ENCODE results near the gene SMPD3. TPM values are rescaled to one million over a fixed set of nuclear protein-coding genes. Genes with fewer than 3 reads are reported as not detected.

SMPD3 gene
- total RNA-seq, 1 donor from 2014 or later: 0.09 TPM

GRCh38 chr16:68384288-68385161, 63.8 kb downstream of the SMPD3 start:
- H3K27ac Mint-ChIP-seq: no peak overlapping the region
- intact Hi-C loops (cut with micrococcal nuclease): no loop called here
- H3K36me3 Mint-ChIP-seq (ENCODE audit: low read depth): no peaks in the 10 kb centered on the region
- peaks cover 13% of the 10 kb centered on the region for H3K4me1 Mint-ChIP-seq
- no peaks in the 10 kb centered on the region for H3K9me3 Mint-ChIP-seq
- H3K27me3 Mint-ChIP-seq: peaks cover 23% of the 10 kb centered on the region
- no peak overlapping the region for H3K4me3 Mint-ChIP-seq
- DNase-seq: no peak

GRCh38 chr16:68383858-68384257, 64.5 kb downstream of the SMPD3 start:
- H3K36me3 Mint-ChIP-seq (ENCODE audit: low read depth): no peaks in the 10 kb centered on the region
- peaks cover 29% of the 10 kb centered on the region for H3K27me3 Mint-ChIP-seq
- no peak overlapping the region for H3K4me3 Mint-ChIP-seq
- no peaks in the 10 kb centered on the region for H3K9me3 Mint-ChIP-seq
- peaks cover 20% of the 10 kb centered on the region for H3K4me1 Mint-ChIP-seq
- intact Hi-C loops (cut with micrococcal nuclease): no loop called here
- DNase-seq: no peak
- H3K27ac Mint-ChIP-seq: no peak overlapping the region

DNA sequence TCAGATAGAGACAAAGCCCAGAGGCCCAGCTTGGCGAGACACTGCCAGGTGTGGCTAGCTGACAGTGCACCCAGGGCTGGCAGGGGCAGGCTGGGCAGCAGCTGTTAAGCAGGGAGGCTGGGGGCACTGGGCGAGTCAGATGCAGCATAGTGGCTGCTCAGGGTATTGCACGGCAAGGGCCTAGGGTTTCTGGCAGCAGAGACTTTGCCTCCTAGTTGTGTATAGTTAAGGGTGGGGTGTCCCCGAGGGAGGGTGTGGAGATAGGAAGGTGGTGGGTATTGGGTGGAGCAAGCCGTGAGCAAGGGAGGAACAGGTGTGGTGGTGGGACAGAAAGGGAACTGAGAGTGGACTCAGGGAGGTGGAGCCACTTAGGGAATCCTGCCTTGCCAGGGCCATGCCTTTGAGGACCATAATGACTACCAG, 66.0 kb downstream of the SMPD3 start:
- Mint-ChIP-seq H3K4me3 (no peak overlapping the region), H3K27me3 (peaks cover 31% of the 10 kb centered on the region), H3K4me1 (peaks cover 22% of the 10 kb centered on the region), H3K27ac (no peak overlapping the region), H3K36me3 (ENCODE audit: low read depth) (no peaks in the 10 kb centered on the region), H3K9me3 (no peaks in the 10 kb centered on the region)
- intact Hi-C loops (cut with micrococcal nuclease): no loop called here
- peak; percentile 71 for DNase-seq

GRCh38 chr16:68381363-68381724, 67.0 kb downstream of the SMPD3 start:
- intact Hi-C loops (cut with micrococcal nuclease): no loop called here
- Mint-ChIP-seq H3K27me3 (peaks cover 33% of the 10 kb centered on the region), H3K9me3 (no peaks in the 10 kb centered on the region), H3K27ac (no peak overlapping the region), H3K4me1 (peaks cover 22% of the 10 kb centered on the region), H3K36me3 (ENCODE audit: low read depth) (no peaks in the 10 kb centered on the region), H3K4me3 (no peak overlapping the region)
- DNase-seq: no peak

- H3K4me3 Mint-ChIP-seq: no peak overlapping the region
- intact Hi-C loops (cut with micrococcal nuclease): no loop called here
- no peak for DNase-seq
- H3K27ac Mint-ChIP-seq: no peak overlapping the region
- H3K27me3 Mint-ChIP-seq: peaks cover 36% of the 10 kb centered on the region
- H3K36me3 Mint-ChIP-seq (ENCODE audit: low read depth): no peaks in the 10 kb centered on the region
- H3K4me1 Mint-ChIP-seq: peaks cover 22% of the 10 kb centered on the region
- no peaks in the 10 kb centered on the region for H3K9me3 Mint-ChIP-seq
These were observed 67.5 kb downstream of the SMPD3 start for GRCh38 chr16:68380676-68381362.

- no peak overlapping the region for H3K4me3 Mint-ChIP-seq
- peaks cover 34% of the 10 kb centered on the region for H3K27me3 Mint-ChIP-seq
- no peaks in the 10 kb centered on the region for H3K9me3 Mint-ChIP-seq
- H3K36me3 Mint-ChIP-seq (ENCODE audit: low read depth): no peaks in the 10 kb centered on the region
- DNase-seq: no peak
- intact Hi-C loops (cut with micrococcal nuclease): no loop called here
- H3K27ac Mint-ChIP-seq: no peak overlapping the region
- peaks cover 21% of the 10 kb centered on the region for H3K4me1 Mint-ChIP-seq
These were observed 68.0 kb downstream of the SMPD3 start for GRCh38 chr16:68380348-68380670.

GRCh38 chr16:68379472-68380347, 68.6 kb downstream of the SMPD3 start:
- H3K27ac Mint-ChIP-seq: no peak overlapping the region
- H3K27me3 Mint-ChIP-seq: peaks cover 33% of the 10 kb centered on the region
- intact Hi-C loops (cut with micrococcal nuclease): no loop called here
- no peak overlapping the region for H3K4me3 Mint-ChIP-seq
- no peaks in the 10 kb centered on the region for H3K9me3 Mint-ChIP-seq
- H3K36me3 Mint-ChIP-seq (ENCODE audit: low read depth): no peaks in the 10 kb centered on the region
- peaks cover 18% of the 10 kb centered on the region for H3K4me1 Mint-ChIP-seq
- DNase-seq: peak; percentile 71

DNA sequence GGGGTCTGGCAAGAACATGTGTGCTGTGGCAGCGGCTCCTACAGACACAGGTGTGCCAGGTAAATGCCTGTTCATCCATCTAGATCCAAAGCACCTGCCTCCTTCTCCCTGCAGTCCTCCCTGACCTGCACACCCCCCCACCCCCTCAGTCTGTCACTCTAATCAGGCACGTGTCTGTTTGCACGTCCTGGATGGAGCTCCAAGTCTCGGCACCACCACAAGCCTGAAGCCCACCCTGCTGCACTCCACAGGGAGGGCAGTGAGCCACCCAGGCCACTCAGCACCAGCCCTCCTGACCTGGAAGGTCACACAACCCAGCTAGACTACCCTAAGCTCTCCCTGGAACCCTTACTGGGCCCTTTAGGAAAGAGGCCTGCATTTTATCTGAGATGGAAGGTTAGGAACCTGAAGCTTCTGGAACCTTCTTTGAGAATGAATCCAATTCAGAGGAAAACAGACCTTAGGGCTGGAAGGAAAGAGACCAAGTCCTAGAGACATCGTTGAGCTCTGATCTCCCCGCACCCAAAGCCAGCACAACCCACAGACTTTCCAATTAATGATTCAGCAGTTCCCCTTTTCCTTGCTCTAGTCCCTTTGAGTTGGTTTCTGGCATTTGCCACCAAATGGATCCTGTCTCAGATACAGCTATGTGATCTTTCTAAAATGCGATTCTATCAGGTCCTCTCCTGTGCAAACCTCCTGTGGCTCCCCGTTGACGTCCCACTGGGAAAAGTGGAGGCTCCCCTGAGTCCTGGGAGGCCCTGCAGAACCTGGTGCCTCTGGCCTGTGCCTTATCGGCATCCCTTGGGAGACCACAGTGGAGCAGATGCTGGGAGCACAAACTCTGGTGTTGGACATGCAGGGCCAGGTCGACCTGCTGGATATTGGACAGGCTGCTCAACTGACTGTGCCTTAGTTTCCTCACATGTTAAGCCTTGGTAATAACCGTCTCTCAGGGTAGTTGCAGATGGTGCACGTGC, 69.6 kb downstream of the SMPD3 start:
- H3K27ac Mint-ChIP-seq: no peak overlapping the region
- H3K9me3 Mint-ChIP-seq: no peaks in the 10 kb centered on the region
- H3K36me3 Mint-ChIP-seq (ENCODE audit: low read depth): no peaks in the 10 kb centered on the region
- peaks cover 38% of the 10 kb centered on the region for H3K27me3 Mint-ChIP-seq
- no peak overlapping the region for H3K4me3 Mint-ChIP-seq
- intact Hi-C loops (cut with micrococcal nuclease): no loop called here
- peaks cover 18% of the 10 kb centered on the region for H3K4me1 Mint-ChIP-seq
- DNase-seq: no peak

DNA sequence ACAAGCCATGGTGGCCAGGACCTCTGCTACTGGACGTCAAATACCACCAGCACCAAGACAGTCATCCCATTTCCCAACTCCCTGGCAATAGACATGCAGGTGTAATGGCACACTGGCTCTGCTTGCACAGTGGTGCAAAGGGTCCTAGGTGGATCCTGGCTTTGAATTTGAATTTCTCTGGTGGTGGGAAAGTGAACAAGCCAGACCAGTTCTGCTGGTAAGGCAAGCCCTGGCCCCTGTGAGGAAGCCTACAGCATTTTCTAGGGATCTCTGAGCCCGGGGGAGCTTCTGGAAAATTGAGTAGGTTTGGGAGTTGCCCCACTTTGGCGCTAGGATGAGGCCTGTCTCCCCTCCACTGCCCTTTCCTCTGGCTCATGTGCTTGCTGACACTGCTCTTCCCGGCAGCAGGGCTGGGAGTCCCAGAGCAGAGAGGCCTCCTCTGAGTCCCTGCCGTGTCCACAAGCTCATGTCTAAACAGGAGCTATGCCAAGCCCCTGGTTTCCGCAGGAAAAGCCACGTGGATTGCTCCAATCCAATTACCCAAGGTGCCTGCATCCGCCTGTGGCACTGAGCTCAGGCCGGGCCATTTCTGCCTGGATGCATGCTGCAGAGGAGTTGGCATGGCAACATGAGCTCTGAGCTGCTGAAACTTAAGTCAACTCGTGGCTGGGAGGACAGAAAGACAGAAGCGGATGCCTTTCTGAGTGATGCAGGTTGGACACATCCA, 70.5 kb downstream of the SMPD3 start:
- Mint-ChIP-seq H3K4me1 (peaks cover 17% of the 10 kb centered on the region), H3K27me3 (peaks cover 46% of the 10 kb centered on the region), H3K36me3 (ENCODE audit: low read depth) (no peaks in the 10 kb centered on the region), H3K27ac (no peak overlapping the region), H3K9me3 (no peaks in the 10 kb centered on the region), H3K4me3 (no peak overlapping the region)
- DNase-seq: no peak
- intact Hi-C loops (cut with micrococcal nuclease): no loop called here

DNA sequence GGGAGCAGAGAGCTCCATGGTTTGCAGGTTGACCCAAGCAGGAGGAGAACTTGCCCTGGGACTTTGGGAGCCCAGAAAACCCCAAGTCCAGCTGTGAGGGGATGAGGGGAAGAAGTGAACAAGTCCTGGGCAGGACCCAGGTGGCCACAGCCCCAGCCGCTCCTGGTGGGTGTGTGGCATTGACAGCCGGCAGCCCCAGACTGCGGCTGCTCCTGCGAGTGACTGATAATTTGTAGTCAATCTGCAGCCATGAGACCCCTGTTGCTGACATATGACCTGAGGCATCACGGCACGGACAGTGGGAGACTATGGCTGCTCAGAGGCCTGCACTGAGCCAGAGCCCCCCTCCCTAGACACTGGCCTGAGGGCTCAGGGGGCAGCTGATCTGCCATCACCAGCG, 71.1 kb downstream of the SMPD3 start:
- peaks cover 47% of the 10 kb centered on the region for H3K27me3 Mint-ChIP-seq
- no peaks in the 10 kb centered on the region for H3K9me3 Mint-ChIP-seq
- intact Hi-C loops (cut with micrococcal nuclease): no loop called here
- no peak overlapping the region for H3K27ac Mint-ChIP-seq
- H3K4me3 Mint-ChIP-seq: no peak overlapping the region
- H3K4me1 Mint-ChIP-seq: peaks cover 17% of the 10 kb centered on the region
- H3K36me3 Mint-ChIP-seq (ENCODE audit: low read depth): no peaks in the 10 kb centered on the region
- DNase-seq: no peak

- H3K27me3 Mint-ChIP-seq: peaks cover 49% of the 10 kb centered on the region
- no peaks in the 10 kb centered on the region for H3K36me3 Mint-ChIP-seq (ENCODE audit: low read depth)
- no peak for DNase-seq
- intact Hi-C loops (cut with micrococcal nuclease): no loop called here
- H3K4me1 Mint-ChIP-seq: peaks cover 17% of the 10 kb centered on the region
- no peak overlapping the region for H3K27ac Mint-ChIP-seq
- no peaks in the 10 kb centered on the region for H3K9me3 Mint-ChIP-seq
- H3K4me3 Mint-ChIP-seq: no peak overlapping the region
These were observed 71.7 kb downstream of the SMPD3 start for GRCh38 chr16:68376590-68376989.

- peaks cover 49% of the 10 kb centered on the region for H3K27me3 Mint-ChIP-seq
- intact Hi-C loops (cut with micrococcal nuclease): no loop called here
- no peak for DNase-seq
- peaks cover 17% of the 10 kb centered on the region for H3K4me1 Mint-ChIP-seq
- H3K27ac Mint-ChIP-seq: no peak overlapping the region
- no peaks in the 10 kb centered on the region for H3K9me3 Mint-ChIP-seq
- no peak overlapping the region for H3K4me3 Mint-ChIP-seq
- no peaks in the 10 kb centered on the region for H3K36me3 Mint-ChIP-seq (ENCODE audit: low read depth)
These were observed 72.3 kb downstream of the SMPD3 start for GRCh38 chr16:68375801-68376536.

Data from activated CD4-positive, alpha-beta T cell treated with anti-CD3 and anti-CD28 coated beads, Interleukin-2, amount 10 ng/mL, durations not matched to agents 24 days and 14 days (primary cell).